ENCODE data around the gene POLR2A. TPM values are rescaled to one million over a fixed set of nuclear protein-coding genes. Genes with fewer than 3 reads are reported as not detected.

POLR2A gene
- total RNA-seq = 208 and 222 TPM in 2 replicates

DNA sequence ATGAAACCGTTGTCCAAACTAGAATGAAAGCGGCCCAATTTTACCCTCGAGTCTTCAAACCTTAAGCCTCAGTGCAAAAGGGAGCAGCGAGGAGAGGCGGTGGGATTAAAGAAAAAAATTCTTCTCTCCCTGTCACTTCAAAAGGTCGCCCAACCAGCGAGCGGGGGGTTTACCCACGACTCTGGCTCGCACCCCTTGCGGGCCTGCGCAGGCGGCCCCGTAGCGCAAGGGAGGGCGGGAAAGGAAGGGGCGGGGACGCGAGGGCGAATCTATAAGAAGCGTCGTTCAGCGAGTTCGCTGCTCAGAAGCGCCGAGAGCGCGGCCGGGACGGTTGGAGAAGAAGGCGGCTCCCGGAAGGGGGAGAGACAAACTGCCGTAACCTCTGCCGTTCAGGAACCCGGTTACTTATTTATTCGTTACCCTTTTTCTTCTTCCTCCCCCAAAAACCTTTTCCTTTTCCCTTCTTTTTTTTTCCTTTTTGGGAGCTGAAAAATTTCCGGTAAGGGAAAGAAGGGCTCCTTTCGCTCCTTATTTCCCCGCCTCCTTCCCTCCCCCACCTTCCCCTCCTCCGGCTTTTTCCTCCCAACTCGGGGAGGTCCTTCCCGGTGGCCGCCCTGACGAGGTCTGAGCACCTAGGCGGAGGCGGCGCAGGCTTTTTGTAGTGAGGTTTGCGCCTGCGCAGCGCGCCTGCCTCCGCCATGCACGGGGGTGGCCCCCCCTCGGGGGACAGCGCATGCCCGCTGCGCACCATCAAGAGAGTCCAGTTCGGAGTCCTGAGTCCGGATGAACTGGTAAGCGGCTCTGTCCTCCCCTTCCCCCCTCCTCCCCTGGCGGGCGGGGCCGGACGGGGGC lies at the start of gene POLR2A:
Gene POLR2A (plus strand): TSS at position 300 of the 852 bp plus-strand sequence.
- intact Hi-C loops (cut with micrococcal nuclease) = loop anchor here (1.0 to 5.0 kb wide), 15 partner anchors 29 to 673 kb away; partner anchors contain the start of genes EIF5A, KCTD11, NEURL4 and PLSCR3

- intact Hi-C loops (cut with micrococcal nuclease) = loop anchor here (1.0 to 2.0 kb wide), 21 partner anchors 19 to 813 kb away; partner anchors contain the start of genes ACADVL, ATP1B2, CTC1 and DLG4
These were observed 48.2 kb upstream of the POLR2A start for GRCh38 chr17:7435676-7436555.

- intact Hi-C loops (cut with micrococcal nuclease) = loop anchor here (1.0 to 2.0 kb wide), 2 partner anchors 9 to 812 kb away; partner anchors contain the start of genes CHRNB1, CTC1 and PFAS
These were observed 47.4 kb upstream of the POLR2A start for GRCh38 chr17:7436556-7437368.

- intact Hi-C loops (cut with micrococcal nuclease) = loop anchor here (1.0 to 2.0 kb wide), 2 partner anchors 8 to 811 kb away; partner anchors contain the start of genes CHRNB1, CTC1 and PFAS
These were observed 46.8 kb upstream of the POLR2A start for GRCh38 chr17:7437369-7437863.

DNA sequence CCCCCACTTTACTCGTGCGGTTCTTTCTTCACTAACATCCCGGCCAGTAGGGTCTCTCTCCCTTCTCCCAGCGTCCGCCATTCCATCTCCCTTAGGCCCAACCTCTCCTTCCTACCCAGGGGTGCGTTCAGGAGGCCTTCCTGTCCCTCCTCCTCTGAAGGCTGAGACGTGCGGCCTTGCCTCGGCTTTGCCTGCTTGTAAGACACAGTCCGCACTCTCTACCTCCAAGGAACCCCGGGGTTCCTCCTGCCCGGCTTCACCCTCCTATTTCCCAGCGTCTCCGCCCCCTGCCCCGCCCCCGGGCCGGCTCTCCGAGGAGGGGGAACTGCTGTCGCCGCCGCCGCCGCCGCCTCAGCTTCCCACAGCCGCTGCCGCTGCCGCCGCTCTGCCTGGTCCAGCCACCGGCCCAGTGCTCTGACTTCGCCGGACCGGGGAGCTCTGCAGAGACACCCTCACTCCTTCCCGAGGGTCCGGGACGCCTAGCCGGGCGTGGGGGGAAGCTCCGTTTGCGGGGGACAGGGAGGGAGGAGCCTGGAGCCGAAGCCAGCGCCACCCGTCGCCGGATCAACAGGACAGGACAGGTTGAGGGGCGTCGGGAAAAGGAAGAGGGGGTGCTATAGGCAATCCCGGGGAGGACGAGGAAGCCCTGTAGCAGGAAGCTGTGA lies 46.1 kb upstream of the POLR2A start:
- intact Hi-C loops (cut with micrococcal nuclease) = loop anchor here (1.0 to 2.0 kb wide), 2 partner anchors 7 to 811 kb away; partner anchors contain the start of genes CHRNB1, CTC1 and PFAS

DNA sequence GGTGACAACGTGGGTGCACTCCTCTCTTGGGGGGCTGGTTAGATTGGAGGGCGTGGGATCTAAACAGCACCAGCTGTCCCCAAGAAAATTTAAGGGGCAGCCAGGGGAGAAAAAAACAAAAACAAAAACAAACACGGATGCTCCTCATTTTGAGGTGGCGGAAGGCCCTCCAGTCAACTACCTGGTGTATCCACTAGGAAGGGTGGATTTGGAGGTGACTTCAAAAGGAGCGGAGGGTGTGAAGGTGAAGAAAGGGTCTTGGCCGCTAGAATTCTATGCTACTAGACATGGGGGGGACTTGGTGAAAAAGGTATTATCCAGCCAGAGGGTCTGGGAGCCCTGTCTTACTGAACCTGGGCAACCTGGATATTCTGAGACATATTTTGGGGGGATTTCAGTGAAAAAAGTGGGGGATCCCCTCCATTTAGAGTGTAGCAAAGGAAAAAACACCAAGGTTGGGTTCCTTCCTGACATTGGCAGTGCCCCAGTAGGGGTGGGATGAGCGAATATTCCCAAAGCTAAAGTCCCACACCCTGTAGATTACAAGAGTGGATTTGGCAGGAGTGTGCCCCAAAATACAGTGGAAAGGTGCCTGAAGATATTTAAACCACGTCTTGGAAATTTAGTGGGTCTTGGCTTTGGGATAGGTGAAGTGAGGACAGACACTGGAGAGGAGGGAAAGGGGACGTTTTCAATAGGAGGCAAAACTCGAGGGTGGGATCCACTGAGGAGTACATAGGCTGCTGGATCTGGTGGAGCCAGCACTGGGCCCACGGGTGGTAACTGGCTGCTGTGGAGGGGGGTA lies 45.3 kb upstream of the POLR2A start:
- intact Hi-C loops (cut with micrococcal nuclease) = no loop called here

- intact Hi-C loops (cut with micrococcal nuclease) = no loop called here
These were observed 44.6 kb upstream of the POLR2A start, which contains the start of gene FGF11 for GRCh38 chr17:7439462-7440112. Gene FGF11 (plus strand): TSS chr17:7439512. CDS start chr17:7439621, 109 bp downstream.

DNA sequence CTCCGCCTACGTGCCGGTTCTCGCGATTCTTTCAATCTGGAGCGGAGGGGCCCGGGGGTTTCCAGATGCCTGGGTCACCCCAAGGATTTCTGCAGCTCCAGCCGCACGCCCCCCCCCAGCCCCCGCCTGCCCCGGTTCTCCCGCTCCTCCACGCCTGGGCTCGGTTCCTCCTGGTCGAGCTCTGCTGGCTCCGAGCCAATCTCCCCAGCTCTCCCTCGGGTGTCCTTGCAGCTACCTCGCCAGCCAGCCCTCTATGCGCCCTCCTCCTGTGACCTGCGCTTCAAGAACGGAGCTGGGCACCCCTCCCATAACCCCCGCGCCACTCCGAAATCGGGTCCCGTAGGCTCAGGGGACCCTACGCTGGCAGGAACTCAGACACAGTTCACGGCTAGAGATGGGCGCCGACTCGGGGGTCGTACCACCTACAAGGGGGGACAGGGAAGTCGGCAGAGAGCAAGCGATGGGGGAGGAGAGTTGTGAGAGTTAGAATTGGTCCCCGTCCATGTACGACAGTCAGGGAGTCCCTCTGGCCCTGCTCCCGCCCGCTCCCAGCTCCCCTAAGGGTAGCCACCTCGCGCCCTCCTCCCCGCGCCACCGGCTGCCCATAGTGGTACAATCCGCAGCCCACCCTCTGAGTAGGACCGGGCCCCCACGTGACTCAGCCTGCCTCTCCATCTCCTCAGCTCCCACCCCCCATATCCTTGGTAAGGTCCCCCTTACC lies 43.9 kb upstream of the POLR2A start:
- intact Hi-C loops (cut with micrococcal nuclease) = no loop called here

GRCh38 chr17:7440834-7441195 lies 43.4 kb upstream of the POLR2A start:
- intact Hi-C loops (cut with micrococcal nuclease) = no loop called here

DNA sequence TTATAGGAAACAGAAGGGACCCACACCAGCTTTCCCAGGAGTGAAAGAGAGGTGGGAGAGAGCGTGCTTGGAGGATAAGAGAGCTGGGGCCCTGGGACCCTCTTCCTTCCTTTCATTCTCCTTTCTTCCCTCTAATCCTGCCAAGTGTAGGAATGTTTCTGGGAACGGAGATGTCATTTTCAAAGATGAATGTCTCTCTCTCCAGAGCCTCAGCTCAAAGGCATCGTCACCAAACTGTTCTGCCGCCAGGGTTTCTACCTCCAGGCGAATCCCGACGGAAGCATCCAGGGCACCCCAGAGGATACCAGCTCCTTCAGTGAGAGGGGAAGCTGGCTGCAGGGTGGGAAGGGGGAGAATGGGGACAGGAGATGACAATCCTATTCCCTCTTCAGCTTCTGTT lies 42.9 kb upstream of the POLR2A start:
- intact Hi-C loops (cut with micrococcal nuclease) = no loop called here

DNA sequence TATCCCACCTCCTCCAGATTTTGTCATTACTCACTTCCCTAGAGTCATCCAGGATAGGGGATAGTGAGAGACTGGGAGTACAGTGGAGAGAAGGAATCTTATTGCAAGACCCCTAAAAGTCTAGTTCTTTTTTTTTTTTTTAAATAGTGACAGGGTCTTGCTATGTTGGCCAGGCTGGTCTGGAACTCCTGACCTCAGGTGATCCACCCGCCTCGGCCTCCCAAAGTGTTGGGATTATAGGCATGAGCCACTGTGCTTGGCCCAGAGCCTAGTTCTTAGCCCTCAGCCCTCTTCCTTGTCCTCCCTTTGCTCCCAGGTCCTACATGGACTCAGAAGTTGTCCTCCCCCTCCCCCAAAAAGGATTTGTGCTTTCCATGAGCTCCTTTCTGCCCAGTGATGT lies 42.0 kb upstream of the POLR2A start:
- intact Hi-C loops (cut with micrococcal nuclease) = no loop called here

GRCh38 chr17:7443499-7444485 lies 40.4 kb upstream of the POLR2A start:
- intact Hi-C loops (cut with micrococcal nuclease) = no loop called here

GRCh38 chr17:7444682-7445618 lies 39.2 kb upstream of the POLR2A start, which contains the start of gene CHRNB1:
Gene CHRNB1 (plus strand): TSS chr17:7445061. CDS start chr17:7445128, 67 bp downstream.
- intact Hi-C loops (cut with micrococcal nuclease) = loop anchor here (1.0 kb wide), 2 partner anchors 8 to 10 kb away; no protein-coding TSS in a partner anchor

DNA sequence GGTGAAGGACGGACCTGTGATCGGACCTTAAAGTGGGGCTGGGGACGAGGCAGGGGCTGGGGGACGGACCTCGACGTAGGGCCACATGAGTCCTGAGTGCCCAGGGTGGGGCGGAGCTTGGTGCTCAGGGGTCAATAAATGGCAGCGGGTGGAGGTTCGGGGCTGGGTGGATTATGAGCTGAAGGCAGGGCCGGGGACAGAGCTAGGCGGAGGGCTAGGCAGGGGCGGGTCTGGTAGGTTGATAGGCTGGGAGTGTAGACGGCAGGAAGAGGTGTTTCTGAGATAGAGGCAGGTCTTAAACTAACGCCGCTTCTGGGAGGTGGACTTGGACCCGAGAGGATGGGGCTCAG lies 38.6 kb upstream of the POLR2A start:
- intact Hi-C loops (cut with micrococcal nuclease) = loop anchor here (1.0 kb wide), 2 partner anchors 8 to 10 kb away; no protein-coding TSS in a partner anchor

- intact Hi-C loops (cut with micrococcal nuclease) = no loop called here
These were observed 35.7 kb upstream of the POLR2A start for GRCh38 chr17:7448461-7448860.

Measured in T-helper 1 cell treated with Interleukin-12 subunit alpha and Interleukin-12 subunit beta and Interleukin-4 antibody, amounts not matched to agents 30 ng/mL and 1 ng/mL, for 36 hours (primary cell).